Measurements from ENCODE around the gene NDUFB1.

The NDUFB1 gene

GRCh38 chr14:92093320-92093719, 28.2 kb downstream of the NDUFB1 start:
- no peak for DNase-seq

GRCh38 chr14:92088494-92088893, 33.0 kb downstream of the NDUFB1 start:
- no peak for DNase-seq

- DNase-seq, result no peak
Measured at GRCh38 chr14:92074555-92074954, 47.0 kb downstream of the NDUFB1 start.
